Liver (tissue), 9 donors: Measurements from ENCODE around the gene QSOX1. TPM values are rescaled to one million over a fixed set of nuclear protein-coding genes. Genes with fewer than 3 reads are reported as not detected.

Experiments
- DNase-seq: peaks from one replicate; pipeline ENCODE4 v3.0.0-alpha.2; 2017; ENCODE audit warnings: low spot score
- H3K27ac ChIP-seq, 2 donors: one replicate each; pipeline ENCODE4 v1.7.0; 2013; ENCODE audit warnings: inconsistent platforms in 2 of 2, low read length in 2 of 2, control low read depth in 1 of 2, low read depth in 1 of 2, mild to moderate bottlenecking in 1 of 2
- H3K27me3 ChIP-seq, 4 donors: one replicate each; pipeline versions ENCODE4 v1.6.1 to v1.7.0; 2013; ENCODE audit warnings: low read length in 3 of 4, inconsistent platforms in 1 of 4, mild to moderate bottlenecking in 1 of 4, moderate library complexity in 1 of 4; ENCODE audit not compliant: control insufficient read depth in 4 of 4, insufficient read depth in 4 of 4
- H3K36me3 ChIP-seq, 4 donors: one replicate each; pipeline versions ENCODE4 v1.6.1 to v1.7.0; 2013; ENCODE audit warnings: low read length in 3 of 4, mild to moderate bottlenecking in 3 of 4, low read depth in 1 of 4, moderate library complexity in 1 of 4; ENCODE audit not compliant: control insufficient read depth in 4 of 4, insufficient read depth in 3 of 4
- H3K4me1 ChIP-seq, 4 donors: one replicate each; pipeline versions ENCODE4 v1.6.1 to v1.7.0; 2013; ENCODE audit warnings: low read length in 3 of 4, mild to moderate bottlenecking in 3 of 4, moderate library complexity in 1 of 4; ENCODE audit not compliant: control insufficient read depth in 4 of 4, insufficient read depth in 4 of 4
- H3K4me3 ChIP-seq, 3 donors: one replicate each; pipeline versions ENCODE4 v1.6.1 to v1.7.0; 2013; ENCODE audit warnings: low read length in 3 of 3, control low read depth in 1 of 3, low read depth in 1 of 3, mild to moderate bottlenecking in 1 of 3
- H3K9ac ChIP-seq, 2 donors: one replicate each; pipeline ENCODE4 v1.7.0; 2013; ENCODE audit warnings: low read length in 2 of 2, mild to moderate bottlenecking in 2 of 2, moderate library complexity in 2 of 2, control low read depth in 1 of 2, low read depth in 1 of 2
- H3K9me3 ChIP-seq, 4 donors: one replicate each; pipeline versions ENCODE4 v1.6.1 to v1.7.0; 2013; ENCODE audit warnings: low read length in 3 of 4; ENCODE audit not compliant: control insufficient read depth in 4 of 4
- FOXA1 ChIP-seq: IDR thresholded peaks from 2 replicates; pipeline ENCODE4 v1.6.1; 2016; ENCODE audit warnings: antibody characterized with exemption
- HNF4A ChIP-seq, 2 donors: conservative IDR thresholded peaks; 2 replicates each; pipeline ENCODE4 v1.6.1; 2016; ENCODE audit warnings: antibody characterized with exemption in 2 of 2, mild to moderate bottlenecking in 2 of 2
- HNF4G ChIP-seq: IDR thresholded peaks from 2 replicates; pipeline ENCODE4 v1.6.1; 2016; ENCODE audit warnings: antibody characterized with exemption
- JUND ChIP-seq, 2 donors: IDR thresholded peaks; 2 replicates each; pipeline ENCODE4 v1.6.1; 2016; ENCODE audit warnings: antibody characterized with exemption in 2 of 2
- RAD21 ChIP-seq, 2 donors: IDR thresholded peaks; 2 replicates each; pipeline ENCODE4 v1.6.1; 2016; ENCODE audit warnings: antibody characterized with exemption in 2 of 2, mild to moderate bottlenecking in 2 of 2
- RXRA ChIP-seq, 2 donors: IDR thresholded peaks; 2 replicates each; pipeline ENCODE4 v1.6.1; 2017 to 2018; ENCODE audit warnings: antibody characterized with exemption in 2 of 2, mild to moderate bottlenecking in 1 of 2
- SP1 ChIP-seq: IDR thresholded peaks from 2 replicates; pipeline ENCODE4 v1.6.1; 2018; ENCODE audit warnings: antibody characterized with exemption, mild to moderate bottlenecking
- TAF1 ChIP-seq: conservative IDR thresholded peaks from 2 replicates; pipeline ENCODE4 v1.6.1; 2016; ENCODE audit warnings: antibody characterized with exemption, mild to moderate bottlenecking
- YY1 ChIP-seq: IDR thresholded peaks from 2 replicates; pipeline ENCODE4 v1.6.1; 2016; ENCODE audit warnings: antibody characterized with exemption, mild to moderate bottlenecking
- WGBS: extraction: QIAGEN DNeasy Blood & Tissue Kit; methylation state at CpG from one replicate; pipeline ENCODE4 v1.1.7; 2013; 5-methylcytosine and 5-hydroxymethylcytosine counted together
- polyA plus RNA-seq, 2 donors: library from polyadenylated mRNA; stranded (reverse) in 1 of 2; unstranded in 1 of 2; fragments of 200-250 nt in 1 of 2; fragments of >200 nt in 1 of 2; fragmentation: Nextera tagmentation in 1 of 2; extraction: Ambion mirVana in 1 of 2; gene quantifications; one replicate each; pipeline versions ENCODE4 v1.2.1 to v1.2.3, GENCODE V29; 2013 to 2015
- total RNA-seq, 2 donors: library from RNA; depleted of rRNA; stranded (reverse); fragments of >200 nt; gene quantifications; one replicate each; pipeline ENCODE4 v1.2.3, GENCODE V29; 2014
- TF ChIP-seq, protein P1 (sequence below): IDR thresholded peaks from 2 replicates; pipeline ENCODE4 v1.6.1; 2016; ENCODE audit warnings: antibody characterized with exemption
- TF ChIP-seq, protein P2 (sequence below): IDR thresholded peaks from 2 replicates; pipeline ENCODE4 v1.6.1; 2016; ENCODE audit warnings: antibody characterized with exemption
- TF ChIP-seq, protein P3 (sequence below): fragments of 150-350 bp; IDR thresholded peaks from 2 replicates; pipeline ENCODE4 v1.5.1; 2017; ENCODE audit warnings: improper control_type of control experiment, low read depth, low read length; ENCODE audit not compliant: missing input control
- TF ChIP-seq, protein P4 (sequence below): IDR thresholded peaks from 2 replicates; pipeline ENCODE4 v1.6.1; 2016; ENCODE audit warnings: antibody characterized with exemption
- donor health status: healthy.
- donor health status: healthy.
- donor health status: healthy.
- donor health status: healthy.
- donor health status: healthy.

Gene QSOX1
- total and polyA plus RNA-seq, 4 donors: 14.3 to 49.2 (median 38.1) TPM

DNA sequence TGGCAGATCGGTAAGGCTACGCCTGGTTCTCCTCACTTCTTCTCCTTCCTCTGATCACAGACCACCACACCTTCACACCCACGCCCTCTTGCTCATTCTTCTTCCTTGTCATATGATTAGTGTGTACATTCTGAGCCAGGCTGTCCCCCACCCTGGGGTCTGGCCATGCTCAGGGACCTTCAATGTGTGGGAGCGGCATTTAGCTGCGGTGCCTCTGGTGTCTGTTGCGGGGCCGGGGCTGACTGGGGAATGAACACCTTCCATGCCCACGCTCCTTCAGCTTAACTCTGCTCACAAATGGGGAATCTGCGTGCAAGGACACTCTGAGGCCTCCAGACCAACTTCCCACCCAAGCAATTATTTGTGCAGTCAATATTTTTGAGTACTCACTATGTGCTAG lies 29.4 kb downstream of the QSOX1 start (continued):
- TF ChIP-seq SP1 (no peak), RAD21 (IDR thresholded peaks at IDR 0.05) (no peak)
- TF ChIP-seq, protein P1, sequence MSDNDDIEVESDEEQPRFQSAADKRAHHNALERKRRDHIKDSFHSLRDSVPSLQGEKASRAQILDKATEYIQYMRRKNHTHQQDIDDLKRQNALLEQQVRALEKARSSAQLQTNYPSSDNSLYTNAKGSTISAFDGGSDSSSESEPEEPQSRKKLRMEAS: no peak
- TF ChIP-seq, protein P2, sequence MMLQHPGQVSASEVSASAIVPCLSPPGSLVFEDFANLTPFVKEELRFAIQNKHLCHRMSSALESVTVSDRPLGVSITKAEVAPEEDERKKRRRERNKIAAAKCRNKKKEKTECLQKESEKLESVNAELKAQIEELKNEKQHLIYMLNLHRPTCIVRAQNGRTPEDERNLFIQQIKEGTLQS: no peak

DNA sequence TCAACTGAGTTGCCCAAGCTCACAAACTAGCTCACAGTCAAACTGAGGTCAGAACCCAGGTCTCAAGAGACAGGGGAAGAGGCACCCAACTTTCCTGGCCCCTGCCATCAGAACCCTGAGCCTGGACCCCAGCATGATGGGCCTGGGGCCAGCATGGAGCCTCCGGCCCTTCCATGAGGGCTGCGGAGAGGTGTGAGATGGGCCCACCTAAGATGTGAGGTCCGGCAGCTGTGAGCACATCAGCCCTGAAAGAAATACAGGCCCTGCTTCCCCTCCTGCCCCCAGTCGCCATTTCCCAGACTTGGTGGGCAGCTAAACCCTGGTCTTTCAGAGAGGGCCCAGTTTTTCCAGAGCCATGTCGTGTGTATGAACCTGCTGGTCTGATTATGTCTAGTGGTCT lies 30.6 kb downstream of the QSOX1 start:
- 92% methylated on average over 5 of the region's 5 CpGs for WGBS
- Histone ChIP-seq H3K36me3 (peaks cover 0 to 10% (median 2%) of the 10 kb centered on the region in 4 donors), H3K9me3 (no peaks in the 10 kb centered on the region), H3K27ac (no peak overlapping the region), H3K27me3 (no peaks in the 10 kb centered on the region), H3K4me3 (no peak overlapping the region), H3K9ac (no peak overlapping the region), H3K4me1 (no peaks in the 10 kb centered on the region)
- DNase-seq: no peak
- TF ChIP-seq HNF4A (conservative IDR thresholded peaks at IDR 0.05): no peak
- TF ChIP-seq, protein P1: no peak
- TF ChIP-seq, protein P3, sequence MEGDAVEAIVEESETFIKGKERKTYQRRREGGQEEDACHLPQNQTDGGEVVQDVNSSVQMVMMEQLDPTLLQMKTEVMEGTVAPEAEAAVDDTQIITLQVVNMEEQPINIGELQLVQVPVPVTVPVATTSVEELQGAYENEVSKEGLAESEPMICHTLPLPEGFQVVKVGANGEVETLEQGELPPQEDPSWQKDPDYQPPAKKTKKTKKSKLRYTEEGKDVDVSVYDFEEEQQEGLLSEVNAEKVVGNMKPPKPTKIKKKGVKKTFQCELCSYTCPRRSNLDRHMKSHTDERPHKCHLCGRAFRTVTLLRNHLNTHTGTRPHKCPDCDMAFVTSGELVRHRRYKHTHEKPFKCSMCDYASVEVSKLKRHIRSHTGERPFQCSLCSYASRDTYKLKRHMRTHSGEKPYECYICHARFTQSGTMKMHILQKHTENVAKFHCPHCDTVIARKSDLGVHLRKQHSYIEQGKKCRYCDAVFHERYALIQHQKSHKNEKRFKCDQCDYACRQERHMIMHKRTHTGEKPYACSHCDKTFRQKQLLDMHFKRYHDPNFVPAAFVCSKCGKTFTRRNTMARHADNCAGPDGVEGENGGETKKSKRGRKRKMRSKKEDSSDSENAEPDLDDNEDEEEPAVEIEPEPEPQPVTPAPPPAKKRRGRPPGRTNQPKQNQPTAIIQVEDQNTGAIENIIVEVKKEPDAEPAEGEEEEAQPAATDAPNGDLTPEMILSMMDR: no peak
- TF ChIP-seq TAF1: no peak
- no peak for TF ChIP-seq RXRA (IDR thresholded peaks at IDR 0.05)
- TF ChIP-seq YY1: no peak
- TF ChIP-seq, protein P4, sequence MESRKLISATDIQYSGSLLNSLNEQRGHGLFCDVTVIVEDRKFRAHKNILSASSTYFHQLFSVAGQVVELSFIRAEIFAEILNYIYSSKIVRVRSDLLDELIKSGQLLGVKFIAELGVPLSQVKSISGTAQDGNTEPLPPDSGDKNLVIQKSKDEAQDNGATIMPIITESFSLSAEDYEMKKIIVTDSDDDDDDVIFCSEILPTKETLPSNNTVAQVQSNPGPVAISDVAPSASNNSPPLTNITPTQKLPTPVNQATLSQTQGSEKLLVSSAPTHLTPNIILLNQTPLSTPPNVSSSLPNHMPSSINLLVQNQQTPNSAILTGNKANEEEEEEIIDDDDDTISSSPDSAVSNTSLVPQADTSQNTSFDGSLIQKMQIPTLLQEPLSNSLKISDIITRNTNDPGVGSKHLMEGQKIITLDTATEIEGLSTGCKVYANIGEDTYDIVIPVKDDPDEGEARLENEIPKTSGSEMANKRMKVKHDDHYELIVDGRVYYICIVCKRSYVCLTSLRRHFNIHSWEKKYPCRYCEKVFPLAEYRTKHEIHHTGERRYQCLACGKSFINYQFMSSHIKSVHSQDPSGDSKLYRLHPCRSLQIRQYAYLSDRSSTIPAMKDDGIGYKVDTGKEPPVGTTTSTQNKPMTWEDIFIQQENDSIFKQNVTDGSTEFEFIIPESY: no peak

DNA sequence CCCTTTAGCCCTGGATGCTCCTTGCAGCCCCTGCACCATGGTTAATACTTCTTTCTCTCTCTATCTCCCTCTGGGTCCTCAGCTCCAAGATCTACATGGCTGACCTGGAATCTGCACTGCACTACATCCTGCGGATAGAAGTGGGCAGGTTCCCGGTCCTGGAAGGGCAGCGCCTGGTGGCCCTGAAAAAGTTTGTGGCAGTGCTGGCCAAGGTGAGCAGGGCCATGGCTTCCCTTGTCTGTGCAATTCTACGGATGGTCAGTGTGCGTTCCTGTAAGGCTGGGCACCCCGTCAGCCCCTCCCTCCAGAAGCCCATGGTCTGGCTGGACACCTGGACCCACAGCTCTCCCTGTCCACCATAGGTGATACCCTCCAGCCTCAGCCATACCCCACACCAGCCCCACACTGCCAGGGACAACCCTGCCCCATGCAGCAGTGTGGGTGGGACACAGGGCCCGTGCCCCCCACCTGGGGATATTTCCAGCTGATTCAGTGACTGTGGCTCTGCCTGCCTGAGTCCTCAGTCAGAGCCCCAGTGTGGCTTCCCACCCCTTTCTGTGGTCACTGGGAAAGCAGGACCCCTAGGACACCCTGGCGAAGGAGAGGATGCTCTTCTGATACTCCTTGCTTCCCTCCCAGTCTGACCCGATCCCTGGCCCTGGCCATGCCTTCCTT lies 31.4 kb downstream of the QSOX1 start:
- Histone ChIP-seq H3K9ac (no peak overlapping the region), H3K27ac (no peak overlapping the region), H3K27me3 (no peaks in the 10 kb centered on the region), H3K4me1 (no peaks in the 10 kb centered on the region), H3K9me3 (no peaks in the 10 kb centered on the region), H3K4me3 (no peak overlapping the region), H3K36me3 (peaks cover 0 to 10% (median 3%) of the 10 kb centered on the region in 4 donors)
- TF ChIP-seq, protein P2: no peak
- TF ChIP-seq HNF4G: no peak
- no peak for TF ChIP-seq TAF1
- TF ChIP-seq JUND (IDR thresholded peaks at IDR 0.05): no peak
- TF ChIP-seq FOXA1: no peak
- no peak for TF ChIP-seq RXRA (IDR thresholded peaks at IDR 0.05)
- 92% methylated on average over 9 of the region's 9 CpGs for WGBS
- no peak for DNase-seq
